ENCODE data around the gene SEMA3B. TPM values are rescaled to one million over a fixed set of nuclear protein-coding genes. Genes with fewer than 3 reads are reported as not detected.

The SEMA3B gene
- total and polyA plus RNA-seq, 2 experiments from 2014 or later, result 2.4 to 3.3 TPM

DNA sequence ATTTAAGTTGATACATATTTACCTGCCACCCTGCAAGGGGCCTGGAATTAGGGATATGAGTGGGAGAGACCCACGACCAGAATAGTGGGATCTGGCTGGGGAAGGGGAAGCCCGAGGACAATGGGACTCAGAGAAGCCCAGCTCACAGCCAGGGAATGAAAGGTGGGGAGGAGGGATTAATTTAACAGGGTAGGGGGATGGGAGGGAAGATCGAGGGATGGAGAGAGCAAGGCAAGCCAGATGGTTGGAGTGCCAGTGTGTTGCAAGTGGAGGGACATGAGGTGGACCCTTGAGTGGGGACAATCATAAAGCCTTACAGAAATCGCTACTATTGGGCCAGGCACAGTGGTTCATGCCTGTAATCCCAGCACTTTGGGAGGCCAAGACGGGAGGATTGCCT is 37.4 kb upstream of the SEMA3B start:
- no peak overlapping the region for H2AFZ ChIP-seq
- H4K20me1 ChIP-seq (replicated peaks; ENCODE audit: insufficient read depth), result peaks cover 2% of the 10 kb centered on the region; the same call in 1 of the 2 replicates
- Mint-ChIP-seq H3K27me3 (ENCODE audit: insufficient read depth, low read depth, poor library complexity) (peaks cover 22% of the 10 kb centered on the region), H3K36me3 (ENCODE audit: low read depth) (no peaks in the 10 kb centered on the region), H3K9me3 (no peaks in the 10 kb centered on the region), H3K4me1 (peaks cover 28% of the 10 kb centered on the region), H3K4me3 (no peak overlapping the region), H3K27ac (no peak overlapping the region)
- H3K9me2 ChIP-seq (ENCODE audit: insufficient read depth), result no peaks in the 10 kb centered on the region
- ATAC-seq, result no peak
- H3K4me3 ChIP-seq, result no peak overlapping the region
- H3K27me3 ChIP-seq (ENCODE audit: insufficient read depth), result peaks cover 4% of the 10 kb centered on the region
- no peak overlapping the region for H3K4me2 ChIP-seq
- peaks cover 11% of the 10 kb centered on the region for H3K79me2 ChIP-seq (replicated peaks; ENCODE audit: insufficient read depth)
- no peak for DNase-seq (ENCODE audit: low spot score)
- H3F3A ChIP-seq (replicated peaks; ENCODE audit: low read depth), result peaks cover 17% of the 10 kb centered on the region
- H3K36me3 ChIP-seq (ENCODE audit: insufficient read depth), result no peaks in the 10 kb centered on the region
- TF ChIP-seq, protein P1, sequence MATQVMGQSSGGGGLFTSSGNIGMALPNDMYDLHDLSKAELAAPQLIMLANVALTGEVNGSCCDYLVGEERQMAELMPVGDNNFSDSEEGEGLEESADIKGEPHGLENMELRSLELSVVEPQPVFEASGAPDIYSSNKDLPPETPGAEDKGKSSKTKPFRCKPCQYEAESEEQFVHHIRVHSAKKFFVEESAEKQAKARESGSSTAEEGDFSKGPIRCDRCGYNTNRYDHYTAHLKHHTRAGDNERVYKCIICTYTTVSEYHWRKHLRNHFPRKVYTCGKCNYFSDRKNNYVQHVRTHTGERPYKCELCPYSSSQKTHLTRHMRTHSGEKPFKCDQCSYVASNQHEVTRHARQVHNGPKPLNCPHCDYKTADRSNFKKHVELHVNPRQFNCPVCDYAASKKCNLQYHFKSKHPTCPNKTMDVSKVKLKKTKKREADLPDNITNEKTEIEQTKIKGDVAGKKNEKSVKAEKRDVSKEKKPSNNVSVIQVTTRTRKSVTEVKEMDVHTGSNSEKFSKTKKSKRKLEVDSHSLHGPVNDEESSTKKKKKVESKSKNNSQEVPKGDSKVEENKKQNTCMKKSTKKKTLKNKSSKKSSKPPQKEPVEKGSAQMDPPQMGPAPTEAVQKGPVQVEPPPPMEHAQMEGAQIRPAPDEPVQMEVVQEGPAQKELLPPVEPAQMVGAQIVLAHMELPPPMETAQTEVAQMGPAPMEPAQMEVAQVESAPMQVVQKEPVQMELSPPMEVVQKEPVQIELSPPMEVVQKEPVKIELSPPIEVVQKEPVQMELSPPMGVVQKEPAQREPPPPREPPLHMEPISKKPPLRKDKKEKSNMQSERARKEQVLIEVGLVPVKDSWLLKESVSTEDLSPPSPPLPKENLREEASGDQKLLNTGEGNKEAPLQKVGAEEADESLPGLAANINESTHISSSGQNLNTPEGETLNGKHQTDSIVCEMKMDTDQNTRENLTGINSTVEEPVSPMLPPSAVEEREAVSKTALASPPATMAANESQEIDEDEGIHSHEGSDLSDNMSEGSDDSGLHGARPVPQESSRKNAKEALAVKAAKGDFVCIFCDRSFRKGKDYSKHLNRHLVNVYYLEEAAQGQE (IDR thresholded peaks at IDR 0.05; ENCODE audit: unreplicated experiment), result no peak
- TF ChIP-seq, protein P2, sequence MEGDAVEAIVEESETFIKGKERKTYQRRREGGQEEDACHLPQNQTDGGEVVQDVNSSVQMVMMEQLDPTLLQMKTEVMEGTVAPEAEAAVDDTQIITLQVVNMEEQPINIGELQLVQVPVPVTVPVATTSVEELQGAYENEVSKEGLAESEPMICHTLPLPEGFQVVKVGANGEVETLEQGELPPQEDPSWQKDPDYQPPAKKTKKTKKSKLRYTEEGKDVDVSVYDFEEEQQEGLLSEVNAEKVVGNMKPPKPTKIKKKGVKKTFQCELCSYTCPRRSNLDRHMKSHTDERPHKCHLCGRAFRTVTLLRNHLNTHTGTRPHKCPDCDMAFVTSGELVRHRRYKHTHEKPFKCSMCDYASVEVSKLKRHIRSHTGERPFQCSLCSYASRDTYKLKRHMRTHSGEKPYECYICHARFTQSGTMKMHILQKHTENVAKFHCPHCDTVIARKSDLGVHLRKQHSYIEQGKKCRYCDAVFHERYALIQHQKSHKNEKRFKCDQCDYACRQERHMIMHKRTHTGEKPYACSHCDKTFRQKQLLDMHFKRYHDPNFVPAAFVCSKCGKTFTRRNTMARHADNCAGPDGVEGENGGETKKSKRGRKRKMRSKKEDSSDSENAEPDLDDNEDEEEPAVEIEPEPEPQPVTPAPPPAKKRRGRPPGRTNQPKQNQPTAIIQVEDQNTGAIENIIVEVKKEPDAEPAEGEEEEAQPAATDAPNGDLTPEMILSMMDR (conservative IDR thresholded peaks at IDR 0.05; ENCODE audit: low read depth in 2 of 2), result no peak
- no peak for TF ChIP-seq STAT1 (IDR thresholded peaks at IDR 0.05; ENCODE audit: unreplicated experiment)
- no peak for TF ChIP-seq EZH2 (IDR thresholded peaks at IDR 0.05; ENCODE audit: low read depth, unreplicated experiment)
- no peak for TF ChIP-seq JUNB (IDR thresholded peaks at IDR 0.05; ENCODE audit: unreplicated experiment)
- TF ChIP-seq POLR2AphosphoS5 (IDR thresholded peaks at IDR 0.05; ENCODE audit: low read depth), result no peak
- TF ChIP-seq, protein P3, sequence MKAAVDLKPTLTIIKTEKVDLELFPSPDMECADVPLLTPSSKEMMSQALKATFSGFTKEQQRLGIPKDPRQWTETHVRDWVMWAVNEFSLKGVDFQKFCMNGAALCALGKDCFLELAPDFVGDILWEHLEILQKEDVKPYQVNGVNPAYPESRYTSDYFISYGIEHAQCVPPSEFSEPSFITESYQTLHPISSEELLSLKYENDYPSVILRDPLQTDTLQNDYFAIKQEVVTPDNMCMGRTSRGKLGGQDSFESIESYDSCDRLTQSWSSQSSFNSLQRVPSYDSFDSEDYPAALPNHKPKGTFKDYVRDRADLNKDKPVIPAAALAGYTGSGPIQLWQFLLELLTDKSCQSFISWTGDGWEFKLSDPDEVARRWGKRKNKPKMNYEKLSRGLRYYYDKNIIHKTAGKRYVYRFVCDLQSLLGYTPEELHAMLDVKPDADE (IDR thresholded peaks at IDR 0.05), result no peak
- TF ChIP-seq CREB1 (CRISPR knock-in tag; IDR thresholded peaks at IDR 0.05; ENCODE audit: low read depth), result no peak
- TF ChIP-seq NANOG (IDR thresholded peaks at IDR 0.05; ENCODE audit: borderline replicate concordance), result no peak
- no peak overlapping the region for H3K27ac ChIP-seq (ENCODE audit: low read depth)
- H3K4me1 ChIP-seq (ENCODE audit: insufficient read depth), result peaks cover 14% of the 10 kb centered on the region

DNA sequence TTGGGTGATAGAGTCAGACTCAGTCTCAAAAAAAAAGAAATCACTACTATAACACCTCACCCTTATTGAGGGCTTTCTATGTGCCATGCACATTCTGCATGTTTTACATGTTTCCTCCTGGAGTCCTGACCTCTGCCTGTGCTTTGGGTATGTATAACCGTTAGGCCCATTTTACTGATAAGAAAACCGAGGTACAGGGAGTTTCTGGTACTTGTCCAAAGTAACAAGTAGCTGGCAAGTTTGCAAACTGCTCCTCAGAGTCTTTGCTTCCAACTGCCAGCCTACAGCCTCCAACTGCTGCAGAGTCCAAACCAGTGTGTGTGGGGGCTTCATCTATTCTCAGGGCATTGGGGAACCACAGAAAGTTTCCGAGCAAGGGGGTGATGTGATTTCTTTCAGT is 36.6 kb upstream of the SEMA3B start:
- Histone ChIP-seq H3K9me2 (ENCODE audit: insufficient read depth) (no peaks in the 10 kb centered on the region), H3K27ac (ENCODE audit: low read depth) (no peak overlapping the region), H2AFZ (no peak overlapping the region), H3F3A (replicated peaks; ENCODE audit: low read depth) (peaks cover 18% of the 10 kb centered on the region; the same call in 1 of the 2 replicates), H3K79me2 (replicated peaks; ENCODE audit: insufficient read depth) (peaks cover 18% of the 10 kb centered on the region), H3K36me3 (ENCODE audit: insufficient read depth) (no peaks in the 10 kb centered on the region), H3K27me3 (ENCODE audit: insufficient read depth) (no peaks in the 10 kb centered on the region), H3K4me3 (no peak overlapping the region), H4K20me1 (replicated peaks; ENCODE audit: insufficient read depth) (peaks cover 9% of the 10 kb centered on the region; the same call in 1 of the 2 replicates), H3K4me2 (no peak overlapping the region), H3K4me1 (ENCODE audit: insufficient read depth) (peaks cover 18% of the 10 kb centered on the region)
- DNase-seq (ENCODE audit: low spot score) (no peak), ATAC-seq (no peak)
- Mint-ChIP-seq H3K4me1 (peaks cover 28% of the 10 kb centered on the region), H3K27ac (no peak overlapping the region), H3K36me3 (ENCODE audit: low read depth) (no peaks in the 10 kb centered on the region), H3K9me3 (no peaks in the 10 kb centered on the region), H3K4me3 (no peak overlapping the region), H3K27me3 (ENCODE audit: insufficient read depth, low read depth, poor library complexity) (peaks cover 22% of the 10 kb centered on the region)
- TF ChIP-seq EZH2phosphoT487 (IDR thresholded peaks at IDR 0.05; ENCODE audit: unreplicated experiment) (no peak), NANOG (IDR thresholded peaks at IDR 0.05; ENCODE audit: borderline replicate concordance) (no peak), ZNF331 (CRISPR knock-in tag; IDR thresholded peaks at IDR 0.05; ENCODE audit: low read depth) (no peak), ZNF114 (CRISPR knock-in tag; IDR thresholded peaks at IDR 0.05) (no peak)
- TF ChIP-seq, protein P2 (conservative IDR thresholded peaks at IDR 0.05; ENCODE audit: low read depth in 2 of 2), result no peak
- TF ChIP-seq, protein P3 (IDR thresholded peaks at IDR 0.05), result no peak
